ENCODE results near the gene JAZF1. TPM values are rescaled to one million over a fixed set of nuclear protein-coding genes. Genes with fewer than 3 reads are reported as not detected.

The JAZF1 gene
- total RNA-seq, 1 donor from 2014 or later: 3.6 TPM

DNA sequence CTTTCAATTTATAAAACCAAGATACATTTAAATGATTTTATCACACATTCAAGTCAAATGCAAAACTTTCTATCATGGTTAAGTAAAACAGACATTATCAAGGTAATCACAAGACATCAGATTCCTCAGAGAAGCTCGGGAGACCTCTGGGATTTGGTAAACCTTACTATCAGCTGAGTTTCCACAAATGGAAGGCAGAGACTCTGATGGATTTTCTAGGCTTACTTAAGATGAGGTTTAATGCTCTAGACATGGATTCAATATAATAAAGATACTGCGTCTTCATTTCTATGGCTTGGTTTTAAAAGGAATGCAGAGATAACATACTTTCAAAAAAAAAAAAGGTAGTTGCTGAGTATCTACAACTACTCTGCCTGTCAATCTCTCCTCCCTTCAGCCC is 171.7 kb downstream of the JAZF1 start:
- no peak for DNase-seq (ENCODE audit: low read depth)
- H3K4me3 ChIP-seq (ENCODE audit: low read depth, low read length): no peak overlapping the region
- TF ChIP-seq, protein P1, sequence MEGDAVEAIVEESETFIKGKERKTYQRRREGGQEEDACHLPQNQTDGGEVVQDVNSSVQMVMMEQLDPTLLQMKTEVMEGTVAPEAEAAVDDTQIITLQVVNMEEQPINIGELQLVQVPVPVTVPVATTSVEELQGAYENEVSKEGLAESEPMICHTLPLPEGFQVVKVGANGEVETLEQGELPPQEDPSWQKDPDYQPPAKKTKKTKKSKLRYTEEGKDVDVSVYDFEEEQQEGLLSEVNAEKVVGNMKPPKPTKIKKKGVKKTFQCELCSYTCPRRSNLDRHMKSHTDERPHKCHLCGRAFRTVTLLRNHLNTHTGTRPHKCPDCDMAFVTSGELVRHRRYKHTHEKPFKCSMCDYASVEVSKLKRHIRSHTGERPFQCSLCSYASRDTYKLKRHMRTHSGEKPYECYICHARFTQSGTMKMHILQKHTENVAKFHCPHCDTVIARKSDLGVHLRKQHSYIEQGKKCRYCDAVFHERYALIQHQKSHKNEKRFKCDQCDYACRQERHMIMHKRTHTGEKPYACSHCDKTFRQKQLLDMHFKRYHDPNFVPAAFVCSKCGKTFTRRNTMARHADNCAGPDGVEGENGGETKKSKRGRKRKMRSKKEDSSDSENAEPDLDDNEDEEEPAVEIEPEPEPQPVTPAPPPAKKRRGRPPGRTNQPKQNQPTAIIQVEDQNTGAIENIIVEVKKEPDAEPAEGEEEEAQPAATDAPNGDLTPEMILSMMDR (conservative IDR thresholded peaks at IDR 0.05; ENCODE audit: low read depth, low read length): no peak

DNA sequence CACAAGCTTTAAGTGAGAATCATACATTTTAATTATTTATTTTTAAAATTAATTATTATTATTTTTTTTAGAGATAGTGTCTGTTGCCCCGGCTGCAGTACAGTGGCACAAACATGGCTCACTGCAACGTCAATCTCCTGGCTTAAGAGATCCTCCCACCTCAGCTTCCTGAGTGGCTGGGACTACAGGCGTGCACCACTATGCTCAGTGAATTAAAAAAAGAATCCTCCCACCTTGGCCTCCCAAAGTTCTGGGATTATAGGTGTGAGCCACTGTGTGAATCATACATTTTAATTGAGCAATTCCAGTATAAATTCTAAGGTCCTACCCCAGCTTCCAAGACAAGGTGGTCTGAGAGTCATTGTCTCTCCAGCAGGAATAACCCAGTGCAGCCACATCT is 172.4 kb downstream of the JAZF1 start:
- TF ChIP-seq, protein P1 (conservative IDR thresholded peaks at IDR 0.05; ENCODE audit: low read depth, low read length): no peak
- no peak for DNase-seq (ENCODE audit: low read depth)
- H3K4me3 ChIP-seq (ENCODE audit: low read depth, low read length): no peak overlapping the region

DNA sequence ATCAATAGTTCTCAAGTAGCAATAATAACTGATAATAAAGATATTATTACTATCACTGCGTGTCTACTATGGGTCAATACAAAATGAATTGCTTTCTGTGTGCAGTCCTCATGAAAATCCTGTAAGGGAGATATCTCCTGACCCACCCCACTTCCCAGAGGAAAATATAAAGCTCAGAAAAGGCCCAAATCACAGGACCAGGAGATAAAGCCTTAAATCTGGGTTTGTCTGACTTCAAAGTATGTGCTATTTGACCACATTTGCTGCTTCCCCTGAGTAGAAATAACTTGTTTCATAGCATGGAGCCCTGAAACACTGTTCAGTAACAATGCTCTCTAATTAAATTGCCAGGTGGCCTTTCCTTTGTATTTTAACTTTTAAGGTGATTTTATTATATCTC is 174.1 kb downstream of the JAZF1 start:
- no peak overlapping the region for H3K4me3 ChIP-seq (ENCODE audit: low read depth, low read length)
- no peak for DNase-seq (ENCODE audit: low read depth)
- TF ChIP-seq, protein P1 (conservative IDR thresholded peaks at IDR 0.05; ENCODE audit: low read depth, low read length): no peak

DNA sequence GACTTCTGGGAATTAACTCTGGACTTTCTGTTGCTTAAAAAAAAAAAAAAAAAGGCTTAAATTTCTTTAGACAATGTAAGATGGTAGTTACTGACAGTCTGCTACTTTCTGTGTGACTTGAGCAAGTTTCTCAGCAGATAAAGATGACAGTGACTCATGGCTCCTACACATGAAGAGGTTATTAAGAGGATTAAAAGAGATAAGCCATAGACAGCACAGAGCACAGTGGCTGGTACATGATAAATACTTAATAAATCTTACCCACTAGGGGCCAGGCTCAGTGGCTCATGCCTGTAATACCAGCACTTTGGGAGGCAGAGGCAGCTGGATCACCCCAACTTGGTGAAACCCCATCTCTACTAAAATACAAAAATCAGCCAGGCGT is 174.8 kb downstream of the JAZF1 start:
- H3K4me3 ChIP-seq (ENCODE audit: low read depth, low read length): no peak overlapping the region
- TF ChIP-seq, protein P1 (conservative IDR thresholded peaks at IDR 0.05; ENCODE audit: low read depth, low read length): no peak
- DNase-seq (ENCODE audit: low read depth): no peak

DNA sequence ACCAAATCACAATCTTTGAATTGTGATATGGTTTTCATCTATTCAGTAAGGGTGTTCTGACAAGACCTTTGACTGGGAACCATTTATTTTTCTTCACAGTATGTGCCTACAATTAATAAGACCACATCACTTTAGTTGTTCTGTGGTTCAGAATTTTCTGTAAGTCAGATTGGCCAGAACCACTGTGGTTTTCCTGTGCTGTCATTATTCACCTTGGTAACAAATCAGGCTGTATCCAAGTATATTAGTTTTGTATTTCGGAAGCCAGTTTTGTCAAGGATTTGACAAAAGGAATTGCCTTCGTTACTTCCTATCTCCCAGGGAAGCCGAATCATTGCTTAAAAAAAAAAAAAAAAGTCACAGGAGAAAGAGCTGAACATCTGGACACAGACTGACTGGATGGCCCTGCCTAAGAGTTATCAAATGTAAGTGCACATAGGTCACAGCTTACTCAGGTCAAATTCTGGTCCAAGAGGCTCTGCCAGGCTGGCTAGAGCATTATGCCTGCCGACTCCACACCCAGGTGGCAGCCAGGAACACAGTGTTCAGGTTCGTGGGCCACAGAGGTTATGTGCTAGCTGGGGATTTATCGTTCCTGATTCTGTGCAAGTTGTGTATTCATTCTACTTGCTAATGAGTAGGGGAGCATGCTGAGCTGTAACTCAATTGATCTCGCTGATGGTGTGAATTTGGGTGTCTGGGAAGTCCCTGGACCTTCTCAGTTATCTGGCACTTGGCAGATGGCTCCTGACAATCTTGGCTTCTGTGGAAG is 175.3 kb downstream of the JAZF1 start:
- no peak overlapping the region for H3K4me3 ChIP-seq (ENCODE audit: low read depth, low read length)
- no peak for DNase-seq (ENCODE audit: low read depth)
- TF ChIP-seq, protein P1 (conservative IDR thresholded peaks at IDR 0.05; ENCODE audit: low read depth, low read length): no peak

DNA sequence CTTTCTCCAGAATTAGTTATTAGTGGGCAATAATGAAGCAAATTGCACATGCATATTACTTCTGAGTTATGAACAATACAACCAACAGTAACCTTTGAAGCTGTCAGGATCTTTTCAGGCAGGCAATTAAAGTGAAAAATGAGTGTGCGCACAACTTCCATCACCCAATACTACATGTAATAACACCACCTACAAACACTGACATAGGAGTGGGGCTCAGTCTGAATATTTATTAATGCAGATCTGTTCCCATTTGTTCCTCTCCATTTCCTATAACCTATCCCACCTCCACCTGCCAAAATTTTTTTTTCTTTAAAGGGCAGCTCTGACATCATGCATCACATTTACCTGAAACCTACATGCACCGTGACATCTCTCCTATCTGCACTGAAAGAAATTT is 177.2 kb downstream of the JAZF1 start:
- no peak for DNase-seq (ENCODE audit: low read depth)
- TF ChIP-seq, protein P1 (conservative IDR thresholded peaks at IDR 0.05; ENCODE audit: low read depth, low read length): no peak
- no peak overlapping the region for H3K4me3 ChIP-seq (ENCODE audit: low read depth, low read length)

DNA sequence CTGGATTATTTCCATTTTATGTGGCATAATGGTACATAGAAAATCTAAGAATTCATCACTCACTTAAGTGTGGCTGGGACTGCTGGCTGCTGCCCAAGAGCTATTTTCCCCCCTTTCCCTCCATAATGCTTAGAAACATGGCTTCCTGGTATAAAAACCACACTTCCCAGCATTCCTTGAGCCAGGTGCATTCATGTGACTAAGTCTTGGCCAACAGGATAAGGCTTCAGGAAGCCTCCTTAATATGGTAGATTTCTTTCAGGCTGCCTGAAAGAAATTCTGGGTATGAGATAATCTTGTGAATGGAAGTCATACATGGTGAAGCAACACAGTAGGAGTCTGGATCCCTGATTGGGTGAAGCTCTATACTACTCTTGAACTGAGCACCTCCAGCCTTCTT is 178.0 kb downstream of the JAZF1 start:
- no peak overlapping the region for H3K4me3 ChIP-seq (ENCODE audit: low read depth, low read length)
- TF ChIP-seq, protein P1 (conservative IDR thresholded peaks at IDR 0.05; ENCODE audit: low read depth, low read length): no peak
- DNase-seq (ENCODE audit: low read depth): no peak
